Measurements from ENCODE around the gene LILRA2.

GRCh38 chr19:54574051-54574450 lies 461 bp downstream of the LILRA2 start:
- TF ChIP-seq CTCF (optimal IDR thresholded peaks at IDR 0.05 in 1 of 3, IDR thresholded peaks at IDR 0.05 in 1 of 3, conservative IDR thresholded peaks at IDR 0.05 in 1 of 3; ENCODE audit: extremely low read depth in 1 of 3, insufficient read depth in 2 of 3, low read length in 3 of 3) (no peak), EZH2 (IDR thresholded peaks at IDR 0.05; ENCODE audit: low read length) (no peak)
